GM19099 (cell line): Measurements from ENCODE around the gene KIAA1614.

Experiments used
- POLR2A ChIP-seq: IDR thresholded peaks from 3 replicates; pipeline ENCODE4 v1.6.1; 2011; ENCODE audit warnings: low read depth; ENCODE audit not compliant: insufficient read length; ENCODE audit errors: extremely low read depth

Gene KIAA1614

GRCh38 chr1:180929389-180929788, 16.7 kb downstream of the KIAA1614 start:
- TF ChIP-seq POLR2A: no peak

- no peak for TF ChIP-seq POLR2A
Observed at GRCh38 chr1:180930687-180931086, 18.0 kb downstream of the KIAA1614 start.

DNA sequence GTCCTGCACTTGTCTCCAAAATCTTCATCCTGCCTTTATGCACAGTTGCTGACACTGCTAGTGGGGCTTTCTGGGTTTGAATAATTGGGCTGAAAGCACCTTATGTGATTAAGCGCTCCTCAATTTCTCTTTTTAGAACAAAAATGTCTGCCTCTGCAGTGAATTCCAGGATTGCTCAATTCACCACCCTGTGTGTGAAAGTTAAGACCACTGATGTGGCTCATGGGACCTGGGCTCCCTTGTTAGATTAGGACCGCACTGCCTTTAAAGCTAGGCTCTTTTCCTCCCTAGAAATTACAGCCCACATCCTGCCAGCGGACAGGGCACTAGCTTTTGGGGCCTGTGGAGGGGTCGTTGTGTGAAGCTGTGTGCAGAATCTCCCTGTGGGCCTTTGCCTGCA, 18.8 kb downstream of the KIAA1614 start:
- no peak for TF ChIP-seq POLR2A

DNA sequence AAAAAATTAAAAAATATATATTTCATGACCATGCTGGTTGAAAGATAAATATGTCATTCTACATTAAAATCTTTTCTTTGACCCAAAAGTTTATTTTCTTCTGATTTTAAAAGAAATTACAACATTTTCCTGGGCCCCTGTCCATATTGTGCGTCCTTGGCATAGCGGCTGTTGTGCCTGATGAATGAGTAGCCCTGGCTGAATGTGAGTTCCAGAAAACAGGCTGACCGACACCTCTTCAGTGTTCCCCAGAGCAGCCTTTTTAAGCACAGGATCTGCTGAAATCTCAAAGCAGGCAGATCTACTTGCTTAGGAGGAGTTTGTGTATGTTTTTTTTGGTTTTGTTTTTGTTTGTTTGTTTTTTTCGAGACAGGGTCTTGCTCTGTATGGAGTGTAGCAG, 19.7 kb downstream of the KIAA1614 start:
- TF ChIP-seq POLR2A: no peak

GRCh38 chr1:180933141-180933540, 20.4 kb downstream of the KIAA1614 start:
- TF ChIP-seq POLR2A: no peak

- no peak for TF ChIP-seq POLR2A
Observed at GRCh38 chr1:180934563-180934962, 21.9 kb downstream of the KIAA1614 start.

GRCh38 chr1:180935326-180936109, 22.8 kb downstream of the KIAA1614 start:
- TF ChIP-seq POLR2A: no peak

DNA sequence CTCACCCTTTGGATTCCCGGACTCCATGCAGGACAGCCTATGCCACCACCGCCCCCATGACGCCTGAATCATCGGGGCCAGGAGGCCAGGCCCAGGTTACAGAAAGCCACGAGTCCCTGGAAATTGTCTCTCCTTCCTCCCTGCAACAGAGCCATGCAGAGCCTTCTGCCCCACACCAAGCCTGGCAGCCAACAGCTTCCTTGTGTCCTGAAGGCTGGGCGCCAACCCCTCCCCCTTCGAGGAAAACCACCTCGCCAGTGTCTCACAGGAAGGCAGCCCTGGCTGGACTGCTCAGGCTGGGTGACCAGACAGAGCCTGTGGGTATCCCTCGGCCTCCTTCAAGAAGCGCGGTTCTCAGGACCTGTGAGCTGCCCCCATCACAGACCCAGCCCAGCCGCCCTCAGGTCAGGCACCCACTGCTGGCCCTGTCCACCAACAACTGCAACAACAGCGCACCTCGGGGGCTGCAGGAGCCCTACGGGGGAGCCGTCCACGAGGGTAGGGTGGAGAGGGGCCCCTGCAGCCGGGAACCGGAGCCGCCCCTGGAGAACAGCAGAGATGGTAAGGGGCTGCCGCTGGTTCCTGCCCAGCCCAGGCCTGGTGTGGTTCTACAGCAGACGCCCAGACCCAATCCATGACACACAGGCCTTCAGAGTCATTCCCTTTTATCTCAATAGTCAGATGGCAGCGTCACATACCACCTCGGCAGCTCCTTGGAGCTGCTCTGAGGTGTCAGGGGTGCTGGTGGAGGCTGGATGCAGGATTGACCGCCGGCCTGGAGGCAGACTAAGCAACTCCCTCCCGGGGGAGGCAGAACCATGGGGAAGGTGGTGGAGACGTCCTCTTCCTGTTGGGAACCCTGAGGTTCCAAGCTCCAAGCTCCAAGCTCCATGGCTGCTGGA, 23.7 kb downstream of the KIAA1614 start:
- no peak for TF ChIP-seq POLR2A

- no peak for TF ChIP-seq POLR2A
Observed at GRCh38 chr1:180937012-180937372, 24.3 kb downstream of the KIAA1614 start.

- TF ChIP-seq POLR2A: no peak
Observed at GRCh38 chr1:180937624-180938225, 25.0 kb downstream of the KIAA1614 start.

GRCh38 chr1:180939073-180939710, 26.5 kb downstream of the KIAA1614 start:
- TF ChIP-seq POLR2A: no peak

DNA sequence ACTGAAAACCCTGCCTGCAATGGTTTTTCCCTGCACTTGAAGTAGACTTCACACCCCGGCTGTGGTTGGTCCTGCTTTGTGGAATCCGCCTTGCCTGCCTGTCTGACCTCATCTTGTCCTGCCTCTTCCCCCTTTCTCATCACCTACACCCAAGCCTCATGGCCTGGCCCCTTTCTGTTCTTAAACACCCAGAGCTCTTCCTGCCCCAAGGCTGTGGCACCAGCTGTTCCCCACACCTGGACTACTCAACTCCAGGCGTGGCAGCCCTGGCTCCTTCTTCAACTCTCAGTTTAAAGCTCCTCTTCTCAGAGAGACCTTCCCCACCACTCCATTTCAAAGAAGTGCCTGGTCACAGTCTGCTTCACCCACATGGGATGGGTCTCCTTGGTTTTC, 27.0 kb downstream of the KIAA1614 start:
- no peak for TF ChIP-seq POLR2A

- TF ChIP-seq POLR2A: no peak
Observed at GRCh38 chr1:180940445-180940844, 27.7 kb downstream of the KIAA1614 start.

GRCh38 chr1:180941518-180942275, 29.0 kb downstream of the KIAA1614 start:
- TF ChIP-seq POLR2A: no peak
